SK-N-MC (cell line): Measurements from ENCODE around the gene GNAQ.

ENCODE experiments used
- DNase-seq: peaks from one replicate; pipeline ENCODE4 v3.0.0-alpha.2; 2011; ENCODE audit warnings: low read depth, low spot score
- H3K27ac ChIP-seq: fragments of 200-600 bp; sonication (generic); 2 replicates; pipeline ENCODE4 v1.5.1; 2016; ENCODE audit warnings: mixed run types
- H3K36me3 ChIP-seq: fragments of 200-600 bp; sonication (generic); 2 replicates; pipeline ENCODE4 v1.6.1; 2017; ENCODE audit warnings: antibody characterized with exemption, low read length, mixed read lengths; ENCODE audit not compliant: insufficient read depth
- H3K4me3 ChIP-seq: fragments of 200-600 bp; sonication (generic); 2 replicates; pipeline ENCODE4 v1.5.1; 2016
- H3K9ac ChIP-seq: fragments of 200-600 bp; sonication (generic); 2 replicates; pipeline ENCODE4 v1.8.0; 2017; ENCODE audit warnings: mixed run types, mixed read lengths; ENCODE audit not compliant: insufficient read length
- H3K9me3 ChIP-seq: fragments of 200-600 bp; sonication (generic); 2 replicates; pipeline ENCODE4 v1.6.1; 2017; ENCODE audit warnings: low read depth, mild to moderate bottlenecking, antibody characterized with exemption, low read length, moderate library complexity, mixed read lengths
- EZH2 ChIP-seq: fragments of 200-600 bp; sonication (generic); IDR thresholded peaks from one replicate; pipeline ENCODE4 v1.6.1; 2017; ENCODE audit warnings: antibody characterized with exemption
- FOXP2 ChIP-seq: optimal IDR thresholded peaks from 2 replicates; pipeline ENCODE3; 2011; ENCODE audit warnings: mild to moderate bottlenecking, moderate library complexity; ENCODE audit not compliant: insufficient read depth; ENCODE audit errors: extremely low read length, control extremely low read depth
- POLR2AphosphoS5 ChIP-seq: IDR thresholded peaks from 2 replicates; pipeline ENCODE4 v1.6.1; 2012; ENCODE audit warnings: mild to moderate bottlenecking, low read depth, low read length, borderline replicate concordance

GNAQ gene

DNA sequence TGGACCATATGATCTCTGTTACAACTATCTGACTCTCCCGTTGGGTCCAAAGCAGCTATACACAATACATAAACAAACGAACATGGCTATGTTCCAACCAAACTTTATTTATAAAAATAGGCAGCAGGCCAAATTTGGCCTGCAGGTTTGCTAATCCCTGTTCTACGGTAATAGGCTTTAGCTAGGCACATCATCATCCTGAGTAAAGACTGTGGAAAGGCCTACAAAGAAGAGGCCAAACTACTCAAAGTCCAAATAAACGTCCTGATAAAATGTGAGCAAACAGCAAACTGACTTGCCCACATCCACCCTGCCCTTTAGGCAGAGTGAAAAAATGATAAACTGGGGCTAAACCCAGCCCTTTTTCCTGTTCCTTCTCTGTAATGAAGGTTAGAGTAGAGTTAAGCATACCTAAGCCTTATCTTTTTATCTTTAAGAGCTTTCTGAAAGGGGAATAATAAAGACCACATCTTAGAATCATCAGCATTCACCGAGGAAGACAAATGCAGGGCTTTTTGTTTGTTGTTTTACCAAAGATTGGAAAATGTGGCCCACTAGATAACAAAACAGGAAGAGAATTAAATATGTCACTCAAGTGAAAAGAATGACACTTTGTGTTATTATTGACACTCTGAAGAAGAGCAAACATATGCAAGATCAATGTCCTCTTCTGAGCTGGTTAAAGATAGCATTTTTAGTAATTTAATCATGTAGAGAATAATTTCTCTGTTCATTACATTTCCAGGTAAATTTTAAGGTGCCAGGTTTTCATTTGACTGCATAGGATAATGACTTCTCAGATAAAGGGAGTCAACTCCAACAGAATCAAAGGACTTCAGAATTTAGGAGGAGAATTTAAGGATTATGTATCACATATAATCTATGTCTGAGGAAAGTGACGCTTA lies 223.5 kb downstream of the GNAQ start:
- no peak for DNase-seq
- Histone ChIP-seq H3K4me3 (no peak overlapping the region), H3K27ac (no peak overlapping the region), H3K9ac (no peak overlapping the region), H3K9me3 (no peaks in the 10 kb centered on the region), H3K36me3 (peaks cover 12% of the 10 kb centered on the region; the same call in 1 of the 2 replicates)
- TF ChIP-seq FOXP2 (no peak), POLR2AphosphoS5 (no peak), EZH2 (no peak)

DNA sequence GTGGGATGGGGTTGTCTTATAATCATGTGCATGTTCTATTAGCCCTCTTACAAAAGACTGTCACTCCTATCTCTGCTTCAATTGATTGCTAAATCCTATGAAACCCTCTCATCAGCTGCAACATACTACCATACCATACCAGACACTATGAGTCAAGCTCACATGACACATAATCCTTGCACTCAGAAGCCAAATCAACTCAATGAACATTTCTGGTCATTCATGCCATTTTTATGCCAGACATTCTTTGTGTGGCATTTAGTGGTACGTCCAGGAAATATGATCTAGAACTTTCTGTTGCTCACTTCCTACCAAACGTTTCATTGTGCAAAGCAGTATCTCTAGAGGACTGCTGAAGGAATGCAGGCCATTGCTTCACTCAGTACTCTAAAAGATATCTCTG lies 224.3 kb downstream of the GNAQ start:
- peaks cover 12% of the 10 kb centered on the region; the same call in 1 of the 2 replicates for H3K36me3 ChIP-seq
- no peak overlapping the region for H3K4me3 ChIP-seq
- H3K9me3 ChIP-seq, result no peaks in the 10 kb centered on the region
- TF ChIP-seq EZH2 (no peak), POLR2AphosphoS5 (no peak), FOXP2 (no peak)
- no peak overlapping the region for H3K27ac ChIP-seq
- no peak overlapping the region for H3K9ac ChIP-seq
- no peak for DNase-seq

DNA sequence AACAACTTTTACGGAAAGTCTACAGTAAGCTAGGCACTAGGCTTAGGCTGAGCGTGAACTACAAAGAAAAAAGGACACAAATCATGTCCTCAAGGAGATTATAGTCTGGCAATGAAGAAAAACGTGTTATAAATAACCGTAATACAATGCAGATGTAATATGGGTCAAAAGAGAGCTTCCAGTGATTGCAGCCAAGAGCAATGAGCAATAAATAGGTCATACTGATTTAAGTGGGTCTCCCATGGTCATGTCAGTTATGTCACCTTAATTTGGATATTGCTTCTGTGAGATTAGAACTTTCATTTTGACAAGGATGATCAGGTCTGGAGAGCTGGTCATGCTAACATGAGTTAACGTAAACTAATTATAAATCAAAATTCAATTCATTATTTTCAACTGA lies 224.9 kb downstream of the GNAQ start:
- no peak overlapping the region for H3K27ac ChIP-seq
- H3K36me3 ChIP-seq, result peaks cover 8% of the 10 kb centered on the region; the same call in 1 of the 2 replicates
- DNase-seq, result no peak
- H3K9ac ChIP-seq, result no peak overlapping the region
- H3K9me3 ChIP-seq, result no peaks in the 10 kb centered on the region
- H3K4me3 ChIP-seq, result no peak overlapping the region
- TF ChIP-seq POLR2AphosphoS5, result no peak
- TF ChIP-seq FOXP2, result no peak
- TF ChIP-seq EZH2, result no peak

DNA sequence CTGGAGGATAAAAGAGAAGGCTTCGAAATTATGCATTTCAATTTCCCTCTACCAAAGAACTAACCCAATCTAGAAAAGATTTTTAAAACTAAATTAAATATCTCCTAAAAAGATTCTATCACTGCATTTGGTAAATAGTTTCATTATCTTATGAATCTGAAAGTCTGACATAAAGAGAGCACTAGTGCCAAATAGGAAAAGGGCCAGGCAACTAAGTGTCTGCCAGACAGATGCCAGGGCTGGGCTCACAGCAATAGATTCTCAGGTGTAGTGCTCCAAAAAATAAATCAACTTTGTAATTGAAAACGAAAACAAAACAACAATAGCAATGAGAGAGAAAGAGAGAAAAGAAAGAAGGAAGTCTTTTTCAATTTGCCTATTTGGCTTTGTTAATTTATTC lies 225.8 kb downstream of the GNAQ start:
- H3K36me3 ChIP-seq, result peaks cover 5% of the 10 kb centered on the region; the same call in 1 of the 2 replicates
- TF ChIP-seq FOXP2, result no peak
- no peak for TF ChIP-seq EZH2
- no peak for TF ChIP-seq POLR2AphosphoS5
- H3K4me3 ChIP-seq, result no peak overlapping the region
- H3K9me3 ChIP-seq, result no peaks in the 10 kb centered on the region
- H3K9ac ChIP-seq, result no peak overlapping the region
- DNase-seq, result no peak
- no peak overlapping the region for H3K27ac ChIP-seq

DNA sequence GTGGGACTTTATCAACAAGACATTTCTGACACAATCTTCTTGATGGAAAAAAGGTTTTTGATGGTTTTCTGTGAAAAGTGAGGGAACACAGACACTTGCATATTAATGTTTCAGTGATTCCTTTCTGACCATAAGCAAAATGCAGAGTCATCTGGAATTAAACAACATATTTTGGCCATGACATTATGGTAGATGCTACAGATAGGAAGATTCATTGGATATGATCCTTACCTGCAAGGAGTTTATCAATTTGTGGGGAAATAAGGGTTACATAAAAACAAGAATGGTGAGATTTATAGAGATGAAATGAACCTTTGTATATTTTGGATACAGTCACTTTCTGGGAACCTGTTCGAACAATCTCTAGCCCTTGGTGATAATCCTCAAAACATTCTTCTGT lies 228.2 kb downstream of the GNAQ start:
- Histone ChIP-seq H3K27ac (no peak overlapping the region), H3K9ac (no peak overlapping the region), H3K4me3 (no peak overlapping the region), H3K36me3 (no peaks in the 10 kb centered on the region; the same call in 1 of the 2 replicates), H3K9me3 (no peaks in the 10 kb centered on the region)
- TF ChIP-seq FOXP2 (no peak), EZH2 (no peak), POLR2AphosphoS5 (no peak)
- DNase-seq, result no peak

DNA sequence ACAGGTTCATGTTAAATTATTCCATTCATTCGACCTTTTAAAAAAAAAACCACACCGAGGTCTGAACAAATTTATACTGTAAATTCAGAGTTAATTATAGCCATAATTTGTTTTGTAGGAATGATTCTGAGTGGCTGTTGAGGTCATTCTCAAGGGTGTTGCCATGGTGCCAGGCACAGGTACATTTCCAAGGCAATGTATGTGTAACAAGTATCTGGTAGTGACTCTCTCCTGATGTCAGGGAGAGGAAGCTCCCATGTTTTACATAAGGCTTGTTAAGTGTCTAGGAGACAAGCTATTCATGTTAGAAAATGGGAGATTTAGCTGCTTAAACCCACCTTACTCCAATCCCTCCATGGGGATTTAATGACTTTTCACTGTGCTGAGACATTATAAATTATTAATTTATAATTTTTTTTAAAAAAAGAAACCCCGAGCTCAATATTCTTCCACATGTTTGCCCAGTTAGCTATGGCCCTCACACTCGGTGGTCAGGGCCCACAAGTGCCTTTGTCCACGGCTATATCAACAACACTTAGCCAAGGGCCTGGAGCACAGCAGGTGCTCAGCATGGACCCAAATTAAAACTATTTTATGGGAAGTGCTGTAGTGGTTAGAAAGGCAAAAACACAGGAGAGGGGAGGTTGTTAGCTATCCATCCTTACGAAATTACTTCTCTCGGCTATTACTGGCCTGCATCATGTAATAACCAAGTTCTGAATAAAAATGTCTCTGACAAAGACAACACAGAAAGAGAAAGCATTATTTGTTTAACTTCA lies 228.9 kb downstream of the GNAQ start:
- Histone ChIP-seq H3K36me3 (no peaks in the 10 kb centered on the region; the same call in 1 of the 2 replicates), H3K27ac (no peak overlapping the region), H3K9ac (no peak overlapping the region), H3K4me3 (no peak overlapping the region), H3K9me3 (no peaks in the 10 kb centered on the region)
- no peak for DNase-seq
- TF ChIP-seq POLR2AphosphoS5, result no peak
- no peak for TF ChIP-seq EZH2
- TF ChIP-seq FOXP2, result no peak

- no peak overlapping the region for H3K9ac ChIP-seq
- peaks cover 4% of the 10 kb centered on the region; the same call in 1 of the 2 replicates for H3K36me3 ChIP-seq
- no peak overlapping the region for H3K4me3 ChIP-seq
- DNase-seq, result no peak
- TF ChIP-seq FOXP2, result no peak
- no peak for TF ChIP-seq EZH2
- TF ChIP-seq POLR2AphosphoS5, result no peak
- H3K27ac ChIP-seq, result no peak overlapping the region
- no peaks in the 10 kb centered on the region for H3K9me3 ChIP-seq
Observed at GRCh38 chr9:77802064-77802463, 229.5 kb downstream of the GNAQ start.

- H3K36me3 ChIP-seq, result peaks cover 4% of the 10 kb centered on the region; the same call in 1 of the 2 replicates
- DNase-seq, result no peak
Observed at GRCh38 chr9:77800924-77801551, 230.6 kb downstream of the GNAQ start.

More at GRCh38 chr9:77800924-77801551, 230.6 kb downstream of the GNAQ start:
- no peaks in the 10 kb centered on the region for H3K9me3 ChIP-seq
- H3K27ac ChIP-seq, result no peak overlapping the region
- TF ChIP-seq FOXP2, result no peak
- no peak for TF ChIP-seq EZH2
- TF ChIP-seq POLR2AphosphoS5, result no peak
- no peak overlapping the region for H3K4me3 ChIP-seq
- no peak overlapping the region for H3K9ac ChIP-seq
